GM23248 (cell line): Measurements from ENCODE around the gene DLEU7. TPM values are rescaled to one million over a fixed set of nuclear protein-coding genes. Genes with fewer than 3 reads are reported as not detected.

Experiments used
- DNase-seq: peaks from one replicate; pipeline ENCODE4 v3.0.0-alpha.2; 2015
- H2AFZ ChIP-seq: fragments of 200-600 bp; sonication (generic); 2 replicates; pipeline ENCODE4 v1.6.1; 2016; ENCODE audit warnings: antibody characterized with exemption
- H3F3A ChIP-seq: fragments of 200-600 bp; sonication (generic); 2 replicates; pipeline ENCODE4 v1.6.1; 2016; ENCODE audit warnings: mild to moderate bottlenecking, antibody characterized with exemption, mixed run types; ENCODE audit not compliant: insufficient read depth
- H3K27ac ChIP-seq: fragments of 200-600 bp; sonication (generic); 2 replicates; pipeline ENCODE4 v1.5.1; 2016; ENCODE audit warnings: mild to moderate bottlenecking
- H3K27me3 ChIP-seq: fragments of 200-600 bp; sonication (generic); replicated peaks from 2 replicates; pipeline ENCODE4 v1.6.1; 2016; ENCODE audit warnings: mild to moderate bottlenecking; ENCODE audit not compliant: insufficient read depth
- H3K36me3 ChIP-seq: fragments of 200-600 bp; sonication (generic); 2 replicates; pipeline ENCODE4 v1.6.1; 2016; ENCODE audit warnings: low read depth, mild to moderate bottlenecking
- H3K4me1 ChIP-seq: fragments of 200-600 bp; sonication (generic); 2 replicates; pipeline ENCODE4 v1.6.1; 2016; ENCODE audit warnings: mild to moderate bottlenecking; ENCODE audit not compliant: insufficient read depth
- H3K4me2 ChIP-seq: fragments of 200-600 bp; sonication (generic); one replicate; pipeline ENCODE4 v1.6.1; 2016; ENCODE audit warnings: mild to moderate bottlenecking; ENCODE audit not compliant: unreplicated experiment
- H3K4me3 ChIP-seq: fragments of 200-600 bp; sonication (generic); 2 replicates; pipeline ENCODE4 v1.5.1; 2016; ENCODE audit warnings: mild to moderate bottlenecking
- H3K79me2 ChIP-seq: fragments of 200-600 bp; sonication (generic); 2 replicates; pipeline ENCODE4 v1.6.1; 2016; ENCODE audit warnings: mild to moderate bottlenecking; ENCODE audit not compliant: insufficient read depth
- H3K9ac ChIP-seq: fragments of 200-600 bp; sonication (generic); 2 replicates; pipeline ENCODE4 v1.6.1; 2016; ENCODE audit warnings: mild to moderate bottlenecking
- H3K9me2 ChIP-seq: fragments of 200-600 bp; sonication (generic); 2 replicates; pipeline ENCODE4 v1.6.1; 2016; ENCODE audit warnings: mixed run types, mild to moderate bottlenecking, moderate library complexity; ENCODE audit not compliant: insufficient read depth
- H3K9me3 ChIP-seq: fragments of 200-600 bp; sonication (generic); one replicate; pipeline ENCODE4 v1.6.1; 2017; ENCODE audit warnings: low read depth
- H4K20me1 ChIP-seq: fragments of 200-600 bp; sonication (generic); 2 replicates; pipeline ENCODE4 v1.6.0; 2016; ENCODE audit not compliant: insufficient read depth
- EZH2 ChIP-seq: fragments of 200-600 bp; sonication (generic); IDR thresholded peaks from 2 replicates; pipeline ENCODE4 v1.6.1; 2018; ENCODE audit warnings: antibody characterized with exemption, mild to moderate bottlenecking; ENCODE audit not compliant: insufficient read depth, poor library complexity, severe bottlenecking
- EZH2phosphoT487 ChIP-seq: fragments of 200-600 bp; sonication (generic); IDR thresholded peaks from 2 replicates; pipeline ENCODE4 v1.6.1; 2018; ENCODE audit warnings: antibody characterized with exemption, moderate library complexity, mild to moderate bottlenecking, low read depth; ENCODE audit not compliant: insufficient read depth
- WGBS, 2 experiments: methylation state at CpG; one replicate each; pipeline ENCODE4 v1.1.6; 2015 to 2017; ENCODE audit warnings: low lambda C conversion rate in 2 of 2, low coverage in 1 of 2; ENCODE audit errors: missing lambda C conversion rate in 2 of 2; 5-methylcytosine and 5-hydroxymethylcytosine counted together
- in situ Hi-C: fragments of 300-500 bp; cut with MboI; formaldehyde crosslinking; loops from 2 replicates; pipeline ENCODE4 v1.15.0; 2020
- polyA plus RNA-seq: library from polyadenylated mRNA; unstranded; fragments of >200 nt; fragmentation: Nextera tagmentation; extraction: Ambion mirVana; gene quantifications from 2 replicates; pipeline ENCODE4 v1.2.1, GENCODE V29; 2016
- total RNA-seq: library from RNA; depleted of rRNA; stranded (reverse); fragments of >200 nt; shearing (Covaris generic); gene quantifications from 2 replicates; pipeline ENCODE4 v1.2.3, GENCODE V29; 2014

The DLEU7 gene
- total and polyA plus RNA-seq, 2 experiments from 2014 or later, result not detected

DNA sequence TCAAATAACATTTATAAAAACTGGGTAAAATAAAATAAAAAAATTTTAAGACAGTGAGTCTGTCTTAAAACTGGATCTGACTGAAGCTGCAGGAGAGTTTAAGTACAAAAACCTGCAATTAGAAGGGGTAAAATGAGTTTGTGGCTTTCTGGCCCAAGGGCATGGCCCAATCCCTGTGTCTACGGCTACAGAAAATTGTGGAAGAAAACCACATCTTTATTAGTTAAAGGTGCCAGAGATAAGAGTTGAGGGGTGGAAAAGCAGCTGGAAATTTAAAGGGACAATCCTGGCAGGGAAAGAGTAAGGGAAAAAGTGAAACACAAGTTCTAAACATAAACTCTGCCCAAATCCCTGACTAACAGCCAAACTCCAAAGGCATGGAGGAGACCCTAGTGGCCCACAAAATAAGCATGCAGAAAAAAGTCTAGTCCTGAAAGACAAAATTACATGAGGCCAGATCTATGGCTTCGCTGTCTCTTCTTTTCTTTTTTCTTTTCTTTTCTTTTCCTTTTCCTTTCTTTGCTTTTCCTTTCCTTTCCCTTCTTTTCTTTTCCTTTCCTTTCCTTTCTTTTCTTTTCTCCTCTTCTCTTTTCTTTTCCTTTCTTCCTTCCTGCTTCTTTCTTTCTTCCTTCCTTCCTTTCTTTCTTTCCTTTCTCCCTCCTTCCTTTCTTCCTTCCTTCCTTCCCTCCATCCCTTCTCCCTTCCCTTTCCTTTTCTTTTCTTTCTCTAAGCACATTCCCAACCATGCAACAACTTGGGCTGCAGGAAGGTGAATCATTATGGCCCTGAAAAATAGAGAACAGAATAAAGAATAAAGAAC lies 23.5 kb upstream of the DLEU7 start:
- in situ Hi-C loops, result no loop called here
- Histone ChIP-seq H3K79me2 (no peaks in the 10 kb centered on the region), H3K36me3 (no peaks in the 10 kb centered on the region), H4K20me1 (no peaks in the 10 kb centered on the region), H3K27me3 (0 out of 2 replicates have a peak, but pooled peaks cover 4% of the 10 kb centered on the region), H3K9ac (no peak overlapping the region), H3F3A (no peaks in the 10 kb centered on the region), H3K4me1 (no peaks in the 10 kb centered on the region), H3K9me2 (no peaks in the 10 kb centered on the region), H3K4me2 (no peak overlapping the region), H3K27ac (no peak overlapping the region), H2AFZ (no peak overlapping the region), H3K9me3 (no peaks in the 10 kb centered on the region), H3K4me3 (no peak overlapping the region)
- 50 to 56% methylated on average over 2 of the region's 2 CpGs for WGBS, 2 experiments
- DNase-seq, result no peak
- TF ChIP-seq EZH2 (no peak), EZH2phosphoT487 (no peak)

DNA sequence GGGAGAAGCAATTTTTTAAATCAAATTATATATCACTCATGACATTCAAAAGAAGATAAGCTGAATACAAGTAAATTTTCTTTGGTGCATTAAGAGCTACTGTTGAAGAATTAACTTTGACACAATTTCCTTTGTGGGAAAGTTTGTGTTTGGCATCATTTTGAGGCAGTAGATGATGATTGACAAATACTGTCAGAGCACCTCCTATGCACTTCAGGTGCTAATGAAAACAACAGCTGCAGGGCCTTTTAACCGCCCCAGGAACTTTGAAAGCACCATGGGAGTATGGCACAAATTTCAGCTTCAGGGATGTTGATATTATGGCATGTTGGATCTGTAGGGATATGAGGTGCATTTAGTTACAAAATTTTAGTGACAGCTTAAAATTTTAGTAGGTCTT lies 21.0 kb upstream of the DLEU7 start:
- Histone ChIP-seq H3K9ac (no peak overlapping the region), H3K36me3 (no peaks in the 10 kb centered on the region), H3K79me2 (no peaks in the 10 kb centered on the region), H3K4me2 (no peak overlapping the region), H4K20me1 (no peaks in the 10 kb centered on the region), H2AFZ (no peak overlapping the region), H3K4me3 (no peak overlapping the region), H3K27ac (no peak overlapping the region), H3K27me3 (peaks cover 4% of the 10 kb centered on the region; the same call in 1 of the 2 replicates), H3K9me2 (no peaks in the 10 kb centered on the region), H3K9me3 (no peaks in the 10 kb centered on the region), H3K4me1 (no peaks in the 10 kb centered on the region), H3F3A (no peaks in the 10 kb centered on the region)
- TF ChIP-seq EZH2, result no peak
- TF ChIP-seq EZH2phosphoT487, result no peak
- in situ Hi-C loops, result no loop called here
- no peak for DNase-seq
- WGBS, 2 experiments, result 87 to 90% methylated on average over 1 of the region's 1 CpG

DNA sequence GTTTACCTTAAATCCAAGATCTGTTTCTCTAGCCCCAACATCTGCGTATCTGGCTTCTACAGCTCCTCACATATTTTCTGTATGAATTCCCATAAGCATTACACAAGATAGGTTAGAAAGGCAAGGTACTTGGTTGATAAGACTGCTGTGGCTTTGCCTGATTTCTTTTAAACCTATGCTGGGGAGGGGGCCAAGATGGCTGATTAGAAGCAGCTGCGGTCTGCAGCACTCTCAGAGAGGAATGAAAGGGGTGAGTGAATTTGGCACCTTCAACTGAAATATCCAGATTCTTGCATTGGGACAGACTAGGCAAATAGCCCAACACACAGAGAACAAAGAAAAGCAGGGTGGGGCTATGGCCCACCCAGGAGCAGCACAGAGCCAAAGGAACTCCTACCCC lies 12.2 kb upstream of the DLEU7 start:
- no peaks in the 10 kb centered on the region for H3F3A ChIP-seq
- WGBS, 2 experiments, result 11 to 19% methylated on average over 2 of the region's 2 CpGs
- peaks cover 11% of the 10 kb centered on the region; the same call in 1 of the 2 replicates for H3K27me3 ChIP-seq
- H3K27ac ChIP-seq, result no peak overlapping the region
- H3K4me3 ChIP-seq, result no peak overlapping the region
- H3K9me2 ChIP-seq, result no peaks in the 10 kb centered on the region
- H4K20me1 ChIP-seq, result no peaks in the 10 kb centered on the region
- H2AFZ ChIP-seq, result no peak overlapping the region
- no peak for DNase-seq
- no peaks in the 10 kb centered on the region for H3K36me3 ChIP-seq
- H3K9me3 ChIP-seq, result no peaks in the 10 kb centered on the region
- no peak overlapping the region for H3K4me2 ChIP-seq
- no peak overlapping the region for H3K9ac ChIP-seq
- TF ChIP-seq EZH2 (no peak), EZH2phosphoT487 (no peak)
- no peaks in the 10 kb centered on the region for H3K4me1 ChIP-seq
- H3K79me2 ChIP-seq, result no peaks in the 10 kb centered on the region
- in situ Hi-C loops, result no loop called here

DNA sequence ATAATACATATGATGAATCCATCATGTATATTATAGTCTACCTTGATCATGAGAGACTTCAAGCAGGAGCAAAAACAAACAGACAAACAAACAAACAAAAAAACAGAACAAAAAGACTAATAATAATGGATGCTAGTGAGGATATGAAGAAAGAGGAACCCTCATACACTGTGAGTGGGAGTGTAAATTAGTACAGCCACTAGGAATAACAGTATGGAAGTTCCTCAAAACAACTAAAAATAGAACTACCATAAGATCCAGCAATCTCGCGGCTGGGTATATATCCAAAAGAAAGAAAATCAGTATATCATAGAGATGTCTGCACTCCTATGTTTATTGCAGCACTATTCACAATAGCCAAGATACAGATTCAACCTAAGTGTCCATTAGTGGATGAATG lies 7.0 kb upstream of the DLEU7 start:
- Histone ChIP-seq H3K27me3 (peaks cover 15% of the 10 kb centered on the region), H3F3A (no peaks in the 10 kb centered on the region), H3K36me3 (no peaks in the 10 kb centered on the region), H3K27ac (no peak overlapping the region), H3K79me2 (no peaks in the 10 kb centered on the region), H3K4me2 (no peak overlapping the region), H2AFZ (no peak overlapping the region), H4K20me1 (no peaks in the 10 kb centered on the region), H3K4me3 (no peak overlapping the region), H3K9ac (no peak overlapping the region), H3K4me1 (no peaks in the 10 kb centered on the region), H3K9me2 (no peaks in the 10 kb centered on the region), H3K9me3 (no peaks in the 10 kb centered on the region)
- 63 to 66% methylated on average over 2 of the region's 2 CpGs for WGBS, 2 experiments
- TF ChIP-seq EZH2 (no peak), EZH2phosphoT487 (no peak)
- no peak for DNase-seq
- in situ Hi-C loops, result no loop called here
